ENCODE measurements around the gene OR10J4. TPM values are rescaled to one million over a fixed set of nuclear protein-coding genes. Genes with fewer than 3 reads are reported as not detected.

Gene OR10J4
- not detected for total RNA-seq

GRCh38 chr1:159431904-159432303 lies at the start of gene OR10J4:
Gene OR10J4 (plus strand): TSS chr1:159432204.
- Histone ChIP-seq H3K9me3 (no peaks in the 10 kb centered on the region), H3K27me3 (no peaks in the 10 kb centered on the region), H3K27ac (no peak within 1 kb of the TSS), H3K36me3 (no peaks in the 10 kb centered on the region), H3K4me3 (no peak within 1 kb of the TSS), H3K4me1 (no peaks in the 10 kb centered on the region)
- 86 to 92% methylated on average over 1 of the region's 1 CpG for WGBS, 2 donors (ENCODE audit: low coverage in 1 of 2)
- ATAC-seq, result no peak
- no peak for TF ChIP-seq EP300 (IDR thresholded peaks at IDR 0.05)
- no peak for TF ChIP-seq POLR2AphosphoS5 (IDR thresholded peaks at IDR 0.05)
- TF ChIP-seq CTCF (IDR thresholded peaks at IDR 0.05), result no peak
- no peak for TF ChIP-seq POLR2A (IDR thresholded peaks at IDR 0.05)

- Histone ChIP-seq H3K36me3 (no peaks in the 10 kb centered on the region), H3K4me1 (no peaks in the 10 kb centered on the region), H3K4me3 (no peak overlapping the region), H3K27me3 (no peaks in the 10 kb centered on the region), H3K27ac (no peak overlapping the region), H3K9me3 (no peaks in the 10 kb centered on the region)
- WGBS, 2 donors (ENCODE audit: low coverage in 1 of 2), result 70 to 77% methylated on average over 2 of the region's 2 CpGs
- TF ChIP-seq EP300 (IDR thresholded peaks at IDR 0.05) (no peak), POLR2AphosphoS5 (IDR thresholded peaks at IDR 0.05) (no peak), POLR2A (IDR thresholded peaks at IDR 0.05) (no peak), CTCF (IDR thresholded peaks at IDR 0.05) (no peak)
- ATAC-seq, result no peak
Measured at GRCh38 chr1:159406821-159407220, 25.2 kb upstream of the OR10J4 start.

GRCh38 chr1:159408862-159409400 lies 23.1 kb upstream of the OR10J4 start:
- Histone ChIP-seq H3K4me3 (no peak overlapping the region), H3K9me3 (no peaks in the 10 kb centered on the region), H3K27me3 (no peaks in the 10 kb centered on the region), H3K36me3 (no peaks in the 10 kb centered on the region), H3K4me1 (no peaks in the 10 kb centered on the region), H3K27ac (no peak overlapping the region)
- 74 to 76% methylated on average over 4 to 6 of the region's 6 CpGs for WGBS, 2 donors (ENCODE audit: low coverage in 1 of 2)
- TF ChIP-seq POLR2A (IDR thresholded peaks at IDR 0.05) (no peak), POLR2AphosphoS5 (IDR thresholded peaks at IDR 0.05) (no peak), CTCF (IDR thresholded peaks at IDR 0.05) (no peak), EP300 (IDR thresholded peaks at IDR 0.05) (no peak)
- no peak for ATAC-seq

DNA sequence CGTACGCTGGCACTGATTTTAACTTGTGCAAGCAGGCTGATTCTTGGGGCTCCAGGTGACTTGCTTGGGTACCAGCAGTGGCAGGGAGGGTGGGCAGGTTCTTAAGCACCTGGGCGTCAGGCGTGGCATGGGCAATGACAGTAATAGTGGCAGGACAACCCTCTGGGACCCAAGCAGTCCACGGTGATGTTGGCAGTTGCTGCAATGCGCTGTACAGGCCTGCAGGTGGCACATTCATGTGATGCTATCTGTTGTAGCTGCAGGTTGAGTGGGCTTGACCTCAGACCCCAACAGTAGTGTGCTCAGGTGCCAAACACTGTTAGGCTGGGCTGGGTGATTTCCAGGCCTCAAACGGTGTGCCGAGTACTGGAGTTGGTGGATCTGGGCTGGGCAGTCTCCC lies 10.2 kb upstream of the OR10J4 start:
- Histone ChIP-seq H3K4me1 (no peaks in the 10 kb centered on the region), H3K36me3 (no peaks in the 10 kb centered on the region), H3K4me3 (no peak overlapping the region), H3K9me3 (peaks cover 0 to 51% (median 0%) of the 10 kb centered on the region in 3 donors), H3K27ac (no peak overlapping the region), H3K27me3 (no peaks in the 10 kb centered on the region)
- TF ChIP-seq CTCF (IDR thresholded peaks at IDR 0.05) (no peak), EP300 (IDR thresholded peaks at IDR 0.05) (no peak), POLR2AphosphoS5 (IDR thresholded peaks at IDR 0.05) (no peak), POLR2A (IDR thresholded peaks at IDR 0.05) (no peak)
- WGBS, 2 donors (ENCODE audit: low coverage in 1 of 2), result no CpG with 5 or more reads among the region's 8 CpGs
- no peak for ATAC-seq

DNA sequence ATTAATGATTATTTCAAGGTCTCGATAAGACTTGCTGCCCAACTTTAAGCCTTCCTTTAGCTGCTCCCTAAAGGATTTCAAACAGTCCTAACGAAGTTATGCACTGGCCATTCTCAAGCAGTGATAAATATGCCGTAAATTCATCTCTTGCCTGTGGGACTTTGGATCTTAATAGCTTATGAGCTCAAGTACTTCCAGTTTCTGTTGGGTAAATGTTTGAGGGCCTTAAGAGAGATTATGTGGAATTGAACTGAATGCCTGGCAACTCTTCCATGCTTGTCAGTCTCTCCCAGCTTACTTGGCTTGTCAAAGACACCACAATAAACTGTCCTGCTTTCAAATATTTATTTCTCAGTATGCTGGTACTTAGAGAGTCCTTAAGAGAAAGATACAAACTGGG lies 3.5 kb upstream of the OR10J4 start:
- ATAC-seq, result no peak
- Histone ChIP-seq H3K4me3 (no peak overlapping the region), H3K4me1 (no peaks in the 10 kb centered on the region), H3K27me3 (no peaks in the 10 kb centered on the region), H3K27ac (no peak overlapping the region), H3K9me3 (no peaks in the 10 kb centered on the region), H3K36me3 (no peaks in the 10 kb centered on the region)
- 56 to 77% methylated on average over 3 of the region's 3 CpGs for WGBS, 2 donors (ENCODE audit: low coverage in 1 of 2)
- no peak for TF ChIP-seq CTCF (IDR thresholded peaks at IDR 0.05)
- no peak for TF ChIP-seq POLR2A (IDR thresholded peaks at IDR 0.05)
- no peak for TF ChIP-seq EP300 (IDR thresholded peaks at IDR 0.05)
- no peak for TF ChIP-seq POLR2AphosphoS5 (IDR thresholded peaks at IDR 0.05)

Data from gastroesophageal sphincter (tissue), 4 donors.